Parathyroid adenoma (tissue), 2 donors: ENCODE results near the gene FBLIM1.

Experiments used
- H2AFZ ChIP-seq: fragments of 300-600 bp; sonication (generic); one replicate; pipeline ENCODE4 v1.7.0; 2017; ENCODE audit warnings: antibody characterized with exemption, mild to moderate bottlenecking
- H3K27ac ChIP-seq: fragments of 300-600 bp; sonication (generic); one replicate; pipeline ENCODE4 v1.7.0; 2017
- H3K27me3 ChIP-seq: fragments of 300-600 bp; sonication (generic); one replicate; pipeline ENCODE4 v1.7.0; 2017; ENCODE audit warnings: low read length; ENCODE audit not compliant: control insufficient read depth, insufficient read depth
- H3K36me3 ChIP-seq: fragments of 300-600 bp; sonication (generic); one replicate; pipeline ENCODE4 v1.7.0; 2017; ENCODE audit warnings: low read length; ENCODE audit not compliant: control insufficient read depth, insufficient read depth
- H3K4me1 ChIP-seq: fragments of 300-600 bp; sonication (generic); one replicate; pipeline ENCODE4 v1.7.0; 2017; ENCODE audit warnings: control low read depth
- H3K4me2 ChIP-seq: fragments of 300-600 bp; sonication (generic); one replicate; pipeline ENCODE4 v1.7.0; 2017; ENCODE audit warnings: low read length
- H3K4me3 ChIP-seq: fragments of 300-600 bp; sonication (generic); one replicate; pipeline ENCODE4 v1.7.0; 2017; ENCODE audit warnings: low read depth, low read length
- H3K79me2 ChIP-seq: fragments of 300-600 bp; sonication (generic); one replicate; pipeline ENCODE4 v1.7.0; 2017; ENCODE audit warnings: control low read depth
- H3K9ac ChIP-seq: fragments of 300-600 bp; sonication (generic); one replicate; pipeline ENCODE4 v1.7.0; 2017; ENCODE audit warnings: mild to moderate bottlenecking
- H3K9me3 ChIP-seq: fragments of 300-600 bp; sonication (generic); one replicate; pipeline ENCODE4 v1.7.0; 2017; ENCODE audit warnings: low read length; ENCODE audit not compliant: control insufficient read depth
- TF ChIP-seq, protein P1 (sequence below): fragments of 300-600 bp; sonication (generic); IDR thresholded peaks from one replicate; pipeline ENCODE4 v1.7.0; 2017; ENCODE audit warnings: antibody characterized with exemption, mild to moderate bottlenecking
- donor health status: primary hyperparathyroidism.

FBLIM1 gene

DNA sequence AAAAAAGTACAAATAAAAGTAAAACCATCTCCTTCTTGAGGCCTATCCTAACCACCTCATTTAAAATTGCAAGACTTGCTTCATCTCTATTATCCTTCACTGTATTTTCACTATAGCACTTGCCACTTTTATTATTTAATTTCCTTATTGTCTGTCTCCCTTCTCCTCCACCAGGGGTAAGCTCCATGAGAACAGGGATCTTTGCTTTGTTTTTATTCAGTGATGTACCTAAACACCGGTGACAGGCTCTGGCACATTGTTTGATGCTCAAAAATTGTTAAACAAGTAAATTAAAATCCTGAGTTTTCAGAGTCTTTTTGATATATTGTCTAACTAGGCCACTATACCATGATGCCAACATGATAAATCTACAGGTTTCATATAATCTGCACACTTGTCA lies 71.7 kb downstream of the FBLIM1 start:
- no peaks in the 10 kb centered on the region for H3K4me1 ChIP-seq
- H3K4me3 ChIP-seq: no peak overlapping the region
- H3K36me3 ChIP-seq: no peaks in the 10 kb centered on the region
- no peaks in the 10 kb centered on the region for H3K9me3 ChIP-seq
- H3K27me3 ChIP-seq: no peaks in the 10 kb centered on the region
- H3K4me2 ChIP-seq: no peak overlapping the region
- H3K27ac ChIP-seq: no peak overlapping the region
- no peak overlapping the region for H3K9ac ChIP-seq
- no peak overlapping the region for H2AFZ ChIP-seq
- no peaks in the 10 kb centered on the region for H3K79me2 ChIP-seq
- TF ChIP-seq, protein P1, sequence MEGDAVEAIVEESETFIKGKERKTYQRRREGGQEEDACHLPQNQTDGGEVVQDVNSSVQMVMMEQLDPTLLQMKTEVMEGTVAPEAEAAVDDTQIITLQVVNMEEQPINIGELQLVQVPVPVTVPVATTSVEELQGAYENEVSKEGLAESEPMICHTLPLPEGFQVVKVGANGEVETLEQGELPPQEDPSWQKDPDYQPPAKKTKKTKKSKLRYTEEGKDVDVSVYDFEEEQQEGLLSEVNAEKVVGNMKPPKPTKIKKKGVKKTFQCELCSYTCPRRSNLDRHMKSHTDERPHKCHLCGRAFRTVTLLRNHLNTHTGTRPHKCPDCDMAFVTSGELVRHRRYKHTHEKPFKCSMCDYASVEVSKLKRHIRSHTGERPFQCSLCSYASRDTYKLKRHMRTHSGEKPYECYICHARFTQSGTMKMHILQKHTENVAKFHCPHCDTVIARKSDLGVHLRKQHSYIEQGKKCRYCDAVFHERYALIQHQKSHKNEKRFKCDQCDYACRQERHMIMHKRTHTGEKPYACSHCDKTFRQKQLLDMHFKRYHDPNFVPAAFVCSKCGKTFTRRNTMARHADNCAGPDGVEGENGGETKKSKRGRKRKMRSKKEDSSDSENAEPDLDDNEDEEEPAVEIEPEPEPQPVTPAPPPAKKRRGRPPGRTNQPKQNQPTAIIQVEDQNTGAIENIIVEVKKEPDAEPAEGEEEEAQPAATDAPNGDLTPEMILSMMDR: no peak

- Histone ChIP-seq H3K27me3 (no peaks in the 10 kb centered on the region), H3K36me3 (no peaks in the 10 kb centered on the region), H3K4me2 (peak overlapping the region; percentile 100), H2AFZ (no peak overlapping the region), H3K79me2 (no peaks in the 10 kb centered on the region), H3K4me3 (peak overlapping the region; percentile 94), H3K27ac (no peak overlapping the region), H3K9me3 (no peaks in the 10 kb centered on the region), H3K4me1 (no peaks in the 10 kb centered on the region), H3K9ac (no peak overlapping the region)
- TF ChIP-seq, protein P1: no peak
Measured at GRCh38 chr1:15833069-15833679, 74.6 kb downstream of the FBLIM1 start.

DNA sequence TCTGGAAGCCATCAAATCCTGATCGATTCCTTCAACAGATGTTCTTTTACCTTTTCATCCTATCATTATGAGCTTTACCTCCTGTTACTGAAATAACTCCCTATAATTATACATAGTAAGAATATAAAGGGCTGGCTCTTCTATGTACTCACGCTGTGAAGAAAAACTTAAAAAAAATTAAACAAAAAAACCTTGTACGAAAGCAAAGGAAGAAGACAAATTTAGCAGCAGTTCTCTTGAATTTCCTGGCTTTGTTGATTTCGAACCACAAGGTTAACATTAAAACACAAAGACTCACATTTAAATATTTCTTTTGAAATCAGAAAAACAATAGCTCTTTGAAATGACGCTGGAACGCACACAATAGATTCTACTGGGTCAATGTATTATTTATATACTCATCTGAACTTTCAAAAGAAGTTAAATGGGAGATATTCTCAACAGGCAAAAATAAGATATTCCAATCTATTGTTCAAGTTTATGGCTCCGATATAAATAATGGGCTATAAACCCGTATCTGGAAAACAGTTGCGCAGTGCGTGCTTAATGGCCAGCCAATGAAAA lies 75.3 kb downstream of the FBLIM1 start:
- no peaks in the 10 kb centered on the region for H3K79me2 ChIP-seq
- peak overlapping the region; percentile 94 for H3K4me3 ChIP-seq
- H3K9me3 ChIP-seq: no peaks in the 10 kb centered on the region
- H3K9ac ChIP-seq: no peak overlapping the region
- H3K27ac ChIP-seq: peak overlapping the region; percentile 96
- no peaks in the 10 kb centered on the region for H3K4me1 ChIP-seq
- H3K4me2 ChIP-seq: peak overlapping the region; percentile 100
- H3K27me3 ChIP-seq: no peaks in the 10 kb centered on the region
- H2AFZ ChIP-seq: peak overlapping the region; percentile 90
- TF ChIP-seq, protein P1: no peak
- no peaks in the 10 kb centered on the region for H3K36me3 ChIP-seq

DNA sequence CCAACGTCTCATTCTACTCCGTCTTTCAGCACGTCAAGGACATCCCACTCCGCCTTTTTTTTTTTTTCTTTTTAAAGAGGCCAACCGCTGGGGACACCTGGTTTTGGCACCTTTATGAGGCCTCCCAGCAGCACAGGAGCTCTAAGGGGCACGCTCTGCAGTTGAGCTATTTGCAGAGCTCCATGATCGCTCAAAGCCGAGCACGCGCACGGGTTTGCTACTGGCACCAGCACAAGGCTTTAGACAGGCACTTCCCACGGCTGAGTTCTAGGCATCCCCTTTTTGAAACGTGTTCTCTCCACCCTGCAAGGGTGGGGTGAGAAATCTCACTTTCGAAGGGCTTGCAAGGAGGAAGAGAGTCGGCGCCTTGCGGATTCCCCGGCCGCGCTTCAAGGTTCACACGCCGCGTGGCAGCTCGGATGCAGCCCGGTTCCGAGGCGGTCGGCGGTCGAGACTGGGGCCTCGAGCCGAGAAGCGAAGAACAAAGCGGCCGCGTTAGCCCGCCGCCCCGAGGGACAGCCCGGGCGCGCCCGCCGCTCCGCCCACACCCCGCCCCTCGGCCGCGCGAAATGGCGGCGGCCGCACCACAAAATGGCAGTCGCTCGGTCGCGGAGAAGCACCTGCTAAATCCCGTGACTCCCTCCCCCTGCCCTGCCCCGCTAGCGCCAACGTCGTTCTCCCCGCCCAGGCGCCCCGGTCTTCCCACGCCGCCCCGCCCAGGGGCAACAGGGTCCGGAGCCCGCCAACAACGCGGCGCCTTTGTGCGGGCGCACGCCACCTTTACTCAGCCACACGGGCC lies 76.0 kb downstream of the FBLIM1 start:
- Histone ChIP-seq H3K9ac (peak overlapping the region; percentile 78), H3K79me2 (no peaks in the 10 kb centered on the region), H3K27ac (peak overlapping the region; percentile 96), H3K9me3 (no peaks in the 10 kb centered on the region), H3K4me2 (peak overlapping the region; percentile 100), H3K36me3 (no peaks in the 10 kb centered on the region), H3K4me3 (peak overlapping the region; percentile 94), H2AFZ (peak overlapping the region; percentile 90), H3K27me3 (no peaks in the 10 kb centered on the region), H3K4me1 (no peaks in the 10 kb centered on the region)
- TF ChIP-seq, protein P1: no peak
